Fibroblast of skin of left biceps (primary cell): ENCODE data around the gene TMEM132A.
A peak's percentile ranks its signal among the peaks of the same experiment; 100 is the strongest.
"Not testable (repeated sequence)": the region's sequence is repeated elsewhere in the genome, so short reads cannot be mapped to it uniquely, and the experiment has no call there.

Experiments used
- DNase-seq, 2 experiments: peaks; one replicate each; pipeline ENCODE4 v3.0.0-alpha.2; 2013; ENCODE audit warnings: low read depth in 2 of 2

The TMEM132A gene

GRCh38 chr11:60905047-60905446 is 19.2 kb upstream of the TMEM132A start:
- no peak for DNase-seq

- no peak for DNase-seq
These were observed 18.6 kb upstream of the TMEM132A start for GRCh38 chr11:60905551-60906113.

GRCh38 chr11:60906132-60906972 is 17.9 kb upstream of the TMEM132A start, which contains the start of gene PRPF19:
TSS of gene PRPF19 (minus strand) at chr11:60906585. CDS start at chr11:60906382, 203 bp downstream.
- peak; percentile 83 for DNase-seq

GRCh38 chr11:60908803-60909202 is 15.5 kb upstream of the TMEM132A start:
- no peak for DNase-seq

GRCh38 chr11:60909680-60910280 is 14.5 kb upstream of the TMEM132A start:
- DNase-seq = not testable (repeated sequence)

GRCh38 chr11:60910281-60910687 is 14.0 kb upstream of the TMEM132A start:
- DNase-seq = no peak

- no peak for DNase-seq
These were observed 13.4 kb upstream of the TMEM132A start for GRCh38 chr11:60910711-60911380.

- DNase-seq = no peak
These were observed 11.9 kb upstream of the TMEM132A start for GRCh38 chr11:60912223-60912850.

GRCh38 chr11:60912851-60913528 is 11.3 kb upstream of the TMEM132A start:
- no peak for DNase-seq

- DNase-seq = peak; percentile 73 to 78
These were observed 10.2 kb upstream of the TMEM132A start, which contains the start of gene TMEM109 for GRCh38 chr11:60913793-60914632. TSS of gene TMEM109 (plus strand) at chr11:60914158. CDS start at chr11:60919694, 5,536 bp downstream.

GRCh38 chr11:60914633-60915247 is 9.5 kb upstream of the TMEM132A start:
- no peak for DNase-seq

- DNase-seq = no peak
These were observed 8.9 kb upstream of the TMEM132A start for GRCh38 chr11:60915248-60915914.

GRCh38 chr11:60916669-60917206 is 7.5 kb upstream of the TMEM132A start:
- DNase-seq = no peak

- no peak for DNase-seq
These were observed 7.0 kb upstream of the TMEM132A start for GRCh38 chr11:60917267-60917666.

GRCh38 chr11:60918251-60918938 is 5.9 kb upstream of the TMEM132A start:
- DNase-seq = no peak

- DNase-seq = no peak
These were observed 5.4 kb upstream of the TMEM132A start for GRCh38 chr11:60918939-60919265.

GRCh38 chr11:60919320-60919719 is 4.9 kb upstream of the TMEM132A start:
- no peak for DNase-seq

GRCh38 chr11:60919956-60920355 is 4.3 kb upstream of the TMEM132A start:
- DNase-seq = no peak
